ENCODE data around the gene WNK3.

GRCh38 chrX:54208531-54208930 lies 149.3 kb downstream of the WNK3 start:
- no peak for TF ChIP-seq CTCF (IDR thresholded peaks at IDR 0.05; ENCODE audit: low read depth, low read length)
- TF ChIP-seq EZH2phosphoT487 (IDR thresholded peaks at IDR 0.05; ENCODE audit: low read depth), result no peak

All from OCI-LY3 (cell line).